GM21526 (cell line): ENCODE data around the gene TSGA10IP.
A peak's percentile ranks its signal among the peaks of the same experiment; 100 is the strongest.
"Not testable (repeated sequence)": the region's sequence is repeated elsewhere in the genome, so short reads cannot be mapped to it uniquely, and the experiment has no call there.

Source experiments
- ATAC-seq: cut with Tn5 transposase; IDR thresholded peaks from one replicate; pipeline ENCODE4 v1.9.1; 2021; ENCODE audit warnings: moderate library complexity; ENCODE audit not compliant: unreplicated experiment, low FRiP score

The TSGA10IP gene

DNA sequence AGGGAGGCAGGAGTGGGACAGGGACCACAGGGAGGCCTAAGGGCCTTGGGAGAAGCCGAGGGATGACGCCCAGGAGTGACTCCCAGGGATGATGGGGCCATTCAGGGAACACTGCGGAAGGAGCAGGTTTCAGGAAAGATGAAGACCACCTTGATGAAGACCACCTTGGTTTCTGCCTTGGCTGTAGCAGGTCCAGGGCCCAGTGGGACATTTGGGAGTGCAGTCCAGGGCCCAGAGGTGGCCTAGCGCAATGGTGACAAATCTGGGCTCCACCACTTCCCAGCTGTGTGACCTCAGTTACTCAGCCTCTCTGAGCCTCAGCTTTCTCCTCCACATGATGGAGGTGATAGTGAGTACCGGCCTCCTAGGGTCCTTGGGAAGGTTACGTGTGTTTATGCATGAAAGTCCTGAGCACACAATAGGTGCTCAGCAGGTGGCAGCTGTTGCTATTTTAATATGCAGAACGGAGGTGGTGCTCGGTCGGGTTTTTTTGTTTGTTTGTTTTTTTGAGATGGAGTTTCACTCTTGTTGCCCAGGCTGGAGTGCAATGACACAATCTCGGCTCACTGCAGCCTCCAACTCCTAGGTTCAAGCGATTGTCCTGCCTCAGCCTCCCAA lies 770 bp downstream of the TSGA10IP start:
- ATAC-seq, result no peak

DNA sequence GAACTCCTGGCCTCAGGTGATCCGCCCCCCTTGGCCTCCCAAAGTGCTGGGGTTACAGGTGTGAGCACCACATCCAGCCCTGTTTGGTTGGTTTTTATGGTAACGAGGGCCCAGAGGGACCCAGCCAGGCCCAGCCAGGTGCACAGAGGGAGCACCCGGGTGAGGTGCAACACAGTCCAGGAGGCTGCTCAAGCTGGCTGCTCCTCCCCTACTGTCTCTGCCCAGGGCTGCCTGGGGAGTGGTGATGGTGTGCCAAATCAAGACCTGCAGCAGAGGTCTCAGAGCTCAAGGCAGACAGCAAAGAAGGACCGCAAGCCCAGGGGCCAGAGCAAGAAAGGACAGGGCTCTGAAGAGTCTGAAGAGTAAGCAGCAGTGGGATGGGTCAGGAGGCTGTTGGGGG lies 1.4 kb downstream of the TSGA10IP start:
- no peak for ATAC-seq

DNA sequence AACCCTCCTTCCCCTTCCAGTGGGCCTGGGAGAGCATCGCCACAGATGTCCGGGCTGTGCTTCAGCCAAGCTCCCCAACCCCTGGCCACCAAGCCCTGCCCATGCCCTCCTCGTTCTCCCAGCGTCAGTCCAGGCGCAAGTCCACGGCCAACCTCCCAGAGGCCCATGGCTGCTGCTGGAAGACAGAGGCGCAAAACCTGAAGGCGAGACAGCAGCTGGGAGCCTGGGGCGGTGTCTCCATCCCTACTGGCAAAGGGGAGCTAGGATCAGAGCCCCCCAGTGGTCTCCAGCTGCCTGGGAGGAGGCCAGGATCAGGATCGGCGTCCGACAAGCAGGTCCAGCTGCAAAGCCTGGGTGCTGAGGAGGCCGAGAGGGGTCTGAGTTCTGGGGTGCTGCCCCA lies 1.9 kb downstream of the TSGA10IP start:
- ATAC-seq, result no peak

DNA sequence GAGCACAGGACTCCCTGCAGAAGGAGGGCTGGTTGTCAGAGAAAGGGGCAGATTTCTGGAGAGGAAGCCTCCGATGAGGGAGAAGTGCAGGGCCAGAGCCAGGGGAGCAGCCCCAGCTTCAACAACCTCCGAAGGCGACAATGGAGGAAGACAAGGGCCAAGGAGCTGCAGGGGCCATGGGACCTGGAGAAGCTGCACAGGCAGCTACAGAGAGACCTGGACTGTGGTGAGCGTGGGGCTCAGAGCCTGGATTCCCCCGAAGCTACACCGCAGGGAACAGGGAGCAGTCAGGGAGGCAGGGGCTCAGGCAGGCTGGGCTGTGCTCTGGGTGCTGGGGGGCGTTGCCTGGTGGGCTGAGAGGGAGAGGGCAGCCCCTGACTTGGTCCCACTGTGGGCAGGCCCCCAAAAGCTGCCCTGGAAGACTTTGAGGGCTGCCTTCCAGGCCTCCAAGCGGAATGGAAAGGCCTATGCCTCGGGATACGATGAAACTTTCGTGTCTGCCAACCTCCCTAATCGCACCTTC lies 2.4 kb downstream of the TSGA10IP start:
- ATAC-seq, result no peak

DNA sequence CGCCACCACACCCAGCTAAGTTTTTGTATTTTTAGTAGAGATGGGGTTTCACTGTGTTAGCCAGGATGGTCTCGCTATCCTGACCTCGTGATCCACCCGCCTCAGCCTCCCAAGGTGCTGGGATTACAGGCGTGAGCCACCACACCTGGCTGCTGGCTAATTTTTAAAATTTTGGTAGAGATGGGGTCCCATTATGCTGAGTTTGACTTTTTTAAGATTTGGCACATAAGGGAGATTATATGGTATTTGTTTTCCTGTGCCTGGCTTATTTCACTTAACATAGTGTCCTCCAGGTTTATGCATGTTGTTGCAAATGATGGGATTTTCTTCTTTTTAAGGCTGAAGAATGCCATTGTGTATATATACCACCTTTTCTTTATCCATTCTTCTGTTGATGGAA lies 5.4 kb downstream of the TSGA10IP start:
- not testable (repeated sequence) for ATAC-seq

DNA sequence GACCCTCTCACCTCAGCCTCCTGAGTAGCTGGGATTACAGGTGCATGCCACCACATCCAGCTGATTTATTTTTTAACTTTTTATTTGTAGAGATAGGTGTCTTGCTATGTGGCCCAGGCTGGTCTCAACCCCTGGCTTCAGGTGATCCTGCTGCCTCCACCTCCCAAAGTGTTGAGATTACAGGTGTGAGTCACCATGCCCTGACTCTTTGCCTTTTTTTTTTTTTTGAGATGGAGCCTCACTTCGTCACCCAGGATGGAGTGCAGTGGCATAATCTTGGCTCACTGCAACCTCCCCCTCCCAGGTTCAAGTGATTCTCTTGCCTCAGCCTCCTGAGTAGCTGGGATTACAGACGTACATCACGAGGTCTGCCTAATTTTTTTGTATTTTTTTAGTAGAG lies 6.4 kb downstream of the TSGA10IP start:
- ATAC-seq, result not testable (repeated sequence)

DNA sequence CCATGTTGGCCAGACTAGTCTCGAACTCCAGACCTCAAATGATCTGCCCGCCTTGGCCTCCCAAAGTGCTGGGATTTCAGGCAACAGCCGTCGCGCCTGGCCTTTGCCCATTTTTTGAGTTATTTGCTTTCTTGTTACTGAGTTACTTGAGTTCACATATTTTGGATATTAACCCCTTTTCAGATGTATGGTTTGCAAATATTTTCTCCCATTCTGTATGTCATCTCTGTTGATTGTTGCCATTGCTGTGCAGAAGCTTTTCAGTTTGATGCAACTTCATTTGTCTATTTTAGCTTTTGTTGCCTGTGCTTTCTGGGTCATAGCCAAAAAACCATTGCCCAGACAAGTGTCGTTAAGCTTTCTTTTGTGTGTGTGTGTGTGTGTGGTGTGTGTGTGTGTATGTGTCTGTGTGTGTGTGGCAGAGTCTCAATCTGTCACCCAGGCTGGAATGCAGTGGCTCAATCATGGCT lies 6.8 kb downstream of the TSGA10IP start:
- ATAC-seq, result no peak

DNA sequence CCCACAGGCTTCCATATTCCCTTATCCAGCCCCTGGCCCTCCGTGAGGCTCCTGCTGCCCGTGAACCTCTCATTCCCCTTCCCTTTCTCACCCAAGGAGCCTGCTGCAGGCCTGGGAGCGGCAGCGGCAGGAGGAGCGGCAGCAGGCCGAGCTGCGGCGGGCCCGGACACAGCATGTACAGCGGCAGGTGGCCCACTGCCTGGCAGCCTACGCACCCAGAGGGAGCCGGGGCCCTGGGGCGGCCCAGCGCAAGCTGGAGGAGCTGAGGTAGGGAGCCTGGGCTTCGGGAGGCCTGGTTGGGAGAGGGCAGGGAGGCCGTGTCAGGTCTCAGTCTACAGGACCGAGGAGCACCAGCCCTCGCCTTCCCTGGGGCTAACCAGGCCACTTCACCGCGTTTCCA lies 8.2 kb downstream of the TSGA10IP start:
- ATAC-seq, result no peak

DNA sequence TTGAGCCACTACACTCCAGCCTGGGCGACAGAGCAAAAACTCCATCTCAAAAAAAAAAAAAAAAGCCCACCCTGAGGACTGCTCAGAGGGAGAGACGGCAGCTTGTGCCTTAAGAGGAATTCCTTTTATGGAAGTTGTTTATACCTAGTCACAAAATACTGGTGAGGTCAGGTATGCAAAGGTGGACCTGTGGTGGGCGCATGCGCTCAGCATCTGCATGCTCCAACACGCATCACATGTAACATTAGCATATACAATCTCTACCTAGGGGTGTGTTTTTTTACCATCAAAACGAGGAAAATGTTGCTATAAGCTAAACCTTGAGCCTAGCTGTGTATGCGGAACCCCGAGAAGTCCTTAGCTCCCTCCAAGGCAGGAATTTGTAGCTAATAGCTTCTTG lies 9.5 kb downstream of the TSGA10IP start:
- ATAC-seq, result no peak

DNA sequence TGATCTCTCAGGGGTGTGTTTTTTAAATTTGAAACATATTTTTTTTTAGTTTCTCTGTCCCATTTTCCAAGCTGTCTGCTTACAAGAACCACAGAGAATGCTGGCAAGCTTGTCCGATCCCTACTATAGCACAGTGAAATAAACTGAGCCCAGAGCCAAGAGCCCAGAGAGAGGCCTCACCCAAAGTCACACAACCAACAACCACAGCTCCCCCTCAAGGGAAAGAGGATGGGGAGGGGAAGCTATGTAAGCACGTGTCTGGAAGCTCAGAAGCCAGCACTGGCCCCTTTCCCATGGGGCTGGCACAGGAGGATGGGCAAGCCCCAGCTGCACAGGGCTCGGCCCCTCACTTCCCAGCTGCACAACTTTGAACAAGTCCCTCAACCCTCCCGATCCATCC lies 13.0 kb downstream of the TSGA10IP start:
- ATAC-seq, result no peak

DNA sequence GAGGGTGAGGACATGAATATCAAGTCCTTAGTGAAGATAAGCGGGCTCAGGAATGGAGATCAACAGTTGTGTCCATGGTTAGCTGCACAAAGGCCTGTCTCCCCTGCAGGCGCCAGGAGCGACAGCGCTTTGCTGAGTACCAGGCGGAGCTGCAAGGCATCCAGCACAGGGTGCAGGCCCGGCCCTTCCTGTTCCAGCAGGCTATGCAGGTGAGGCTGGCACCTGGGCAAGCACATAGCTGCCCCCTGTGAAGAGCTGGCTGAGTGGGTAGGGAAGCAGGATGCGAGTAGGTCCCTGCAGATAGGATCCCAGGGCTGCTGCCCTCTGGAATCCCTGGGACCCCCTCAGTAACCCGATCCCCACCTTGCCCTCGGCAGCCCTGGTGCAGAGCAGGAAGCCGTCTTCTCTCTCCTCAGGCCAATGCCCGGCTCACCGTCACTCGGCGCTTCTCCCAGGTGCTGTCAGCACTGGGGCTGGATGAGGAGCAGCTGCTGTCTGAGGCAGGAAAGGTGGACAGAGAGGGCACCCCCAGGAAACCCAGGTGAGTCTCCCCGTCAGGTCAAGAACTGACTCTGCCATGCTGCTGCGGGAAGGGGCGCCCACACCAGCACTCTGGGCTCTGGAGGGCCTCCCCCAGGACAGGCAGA lies 13.6 kb downstream of the TSGA10IP start:
- ATAC-seq, result no peak

DNA sequence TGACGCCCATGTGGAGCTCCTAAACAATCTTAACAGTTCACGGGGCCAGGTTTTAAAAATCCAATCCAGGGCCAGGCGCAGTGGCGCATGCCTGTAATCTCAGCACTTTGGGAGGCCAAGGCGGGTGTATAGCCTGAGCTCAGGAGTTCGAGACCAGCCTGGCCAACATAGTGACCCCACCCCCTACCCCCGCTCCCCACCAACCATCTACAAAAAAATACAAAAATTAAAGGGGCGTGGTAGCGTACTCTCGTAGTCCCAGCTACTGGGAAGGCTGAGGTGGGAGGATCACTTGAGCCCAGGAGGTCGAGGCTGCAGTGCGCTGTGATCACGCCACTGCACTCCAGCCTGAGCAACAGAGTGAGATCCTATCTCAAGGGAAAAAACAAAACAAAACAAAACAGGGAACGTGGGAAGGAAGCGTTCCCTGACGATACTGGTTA lies 15.6 kb downstream of the TSGA10IP start:
- no peak for ATAC-seq

DNA sequence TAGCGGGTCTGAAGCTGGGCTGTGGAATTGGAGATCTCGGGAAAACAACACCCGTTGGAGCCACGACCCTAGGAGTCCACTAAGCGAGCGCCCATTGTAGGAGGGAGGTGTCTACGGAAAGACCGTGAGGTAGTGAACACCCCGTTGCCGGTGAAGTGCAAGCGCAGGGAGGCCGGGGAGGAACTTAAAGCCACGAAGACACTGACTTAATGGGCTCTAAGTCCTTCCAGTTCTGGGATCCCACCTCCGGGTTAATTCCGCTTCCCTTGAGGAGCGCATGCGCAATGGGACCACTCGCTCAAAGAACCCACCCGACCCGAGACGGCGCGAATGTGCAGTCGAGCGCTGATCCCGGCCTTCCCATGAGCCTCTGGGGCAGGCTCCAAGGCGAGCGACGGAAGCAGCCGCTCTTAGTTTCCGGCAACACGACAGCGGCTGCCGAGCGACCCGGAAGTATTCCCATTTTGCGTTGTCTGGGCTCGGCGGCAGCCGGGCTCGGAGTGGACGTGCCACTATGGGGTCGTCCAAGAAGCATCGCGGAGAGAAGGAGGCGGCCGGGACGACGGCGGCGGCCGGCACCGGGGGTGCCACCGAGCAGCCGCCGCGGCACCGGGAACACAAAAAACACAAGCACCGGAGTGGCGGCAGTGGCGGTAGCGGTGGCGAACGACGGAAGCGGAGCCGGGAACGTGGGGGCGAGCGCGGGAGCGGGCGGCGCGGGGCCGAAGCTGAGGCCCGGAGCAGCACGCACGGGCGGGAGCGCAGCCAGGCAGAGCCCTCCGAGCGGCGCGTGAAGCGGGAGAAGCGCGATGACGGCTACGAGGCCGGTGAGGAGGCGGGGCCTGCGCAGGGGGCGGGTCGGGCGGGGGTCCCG lies 16.2 kb downstream of the TSGA10IP start, which contains the start of gene SART1:
Gene SART1 (plus strand): TSS at position 468 of the 874 bp plus-strand sequence. CDS start 47 bp downstream, at position 515.
- peak; percentile 53 for ATAC-seq

DNA sequence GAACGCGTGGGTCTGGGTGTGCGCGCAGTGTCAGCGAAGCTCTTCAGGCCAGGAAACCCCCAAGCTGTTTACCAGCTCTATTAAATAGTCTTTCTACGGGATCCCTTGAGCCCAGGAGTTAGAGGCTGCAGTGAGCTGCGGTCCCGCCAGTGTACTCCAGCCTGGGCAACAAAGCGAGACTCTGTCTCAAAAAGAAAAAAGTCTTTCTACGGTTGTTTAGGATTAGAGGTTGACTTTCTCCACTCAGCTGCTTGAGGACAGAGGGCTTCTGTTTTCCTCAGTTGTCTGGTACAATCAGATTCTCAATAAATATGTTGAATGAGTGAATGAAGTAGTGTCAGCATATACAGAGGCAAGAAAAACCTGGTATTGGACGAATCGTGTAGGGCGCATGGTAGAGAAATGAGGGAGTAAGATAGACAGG lies 16.9 kb downstream of the TSGA10IP start:
- ATAC-seq, result no peak

DNA sequence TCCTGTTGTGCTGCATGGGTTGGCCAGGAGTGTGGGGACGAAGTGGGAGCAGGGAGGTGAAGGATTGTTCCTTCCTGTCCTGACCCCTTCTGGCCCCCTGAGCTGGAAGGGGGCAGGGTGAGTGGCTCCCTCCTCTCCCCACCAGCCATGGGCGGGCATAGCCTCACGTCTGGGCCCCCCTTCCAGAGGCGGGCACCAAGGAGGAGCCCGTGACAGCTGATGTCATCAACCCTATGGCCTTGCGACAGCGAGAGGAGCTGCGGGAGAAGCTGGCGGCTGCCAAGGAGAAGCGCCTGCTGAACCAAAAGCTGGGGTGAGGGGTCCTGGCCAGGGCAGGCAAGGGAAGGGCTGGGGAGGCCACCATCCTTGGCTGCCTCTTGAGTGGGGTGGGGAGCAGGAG lies 19.6 kb downstream of the TSGA10IP start:
- no peak for ATAC-seq

DNA sequence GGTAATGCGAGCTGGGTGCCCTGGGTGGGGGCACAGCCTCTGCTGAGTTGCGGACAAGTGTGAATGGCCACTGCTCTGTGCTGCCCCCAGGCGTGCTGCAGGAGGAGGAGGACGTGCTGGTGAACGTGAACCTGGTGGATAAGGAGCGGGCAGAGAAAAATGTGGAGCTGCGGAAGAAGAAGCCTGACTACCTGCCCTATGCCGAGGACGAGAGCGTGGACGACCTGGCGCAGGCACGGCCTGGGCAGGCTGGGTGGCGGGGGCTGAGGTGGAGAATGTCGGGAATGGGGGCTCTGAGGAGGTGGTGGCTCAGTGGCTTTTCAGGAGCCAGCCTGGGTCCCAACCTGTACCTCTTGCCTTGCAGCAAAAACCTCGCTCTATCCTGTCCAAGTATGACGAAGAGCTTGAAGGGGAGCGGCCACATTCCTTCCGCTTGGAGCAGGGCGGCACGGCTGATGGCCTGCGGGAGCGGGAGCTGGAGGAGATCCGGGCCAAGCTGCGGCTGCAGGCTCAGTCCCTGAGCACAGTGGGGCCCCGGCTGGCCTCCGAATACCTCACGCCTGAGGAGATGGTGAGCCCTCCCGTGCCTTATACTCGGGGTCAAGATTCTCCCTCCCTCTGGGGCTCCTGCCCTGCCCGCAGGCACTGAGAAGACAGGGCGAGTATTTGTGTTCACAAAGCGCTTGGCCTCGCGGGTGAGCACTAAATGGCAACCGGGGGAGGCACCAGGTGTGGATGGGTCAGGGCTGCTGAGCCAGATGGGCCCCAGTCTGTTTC lies 20.9 kb downstream of the TSGA10IP start:
- ATAC-seq, result no peak

DNA sequence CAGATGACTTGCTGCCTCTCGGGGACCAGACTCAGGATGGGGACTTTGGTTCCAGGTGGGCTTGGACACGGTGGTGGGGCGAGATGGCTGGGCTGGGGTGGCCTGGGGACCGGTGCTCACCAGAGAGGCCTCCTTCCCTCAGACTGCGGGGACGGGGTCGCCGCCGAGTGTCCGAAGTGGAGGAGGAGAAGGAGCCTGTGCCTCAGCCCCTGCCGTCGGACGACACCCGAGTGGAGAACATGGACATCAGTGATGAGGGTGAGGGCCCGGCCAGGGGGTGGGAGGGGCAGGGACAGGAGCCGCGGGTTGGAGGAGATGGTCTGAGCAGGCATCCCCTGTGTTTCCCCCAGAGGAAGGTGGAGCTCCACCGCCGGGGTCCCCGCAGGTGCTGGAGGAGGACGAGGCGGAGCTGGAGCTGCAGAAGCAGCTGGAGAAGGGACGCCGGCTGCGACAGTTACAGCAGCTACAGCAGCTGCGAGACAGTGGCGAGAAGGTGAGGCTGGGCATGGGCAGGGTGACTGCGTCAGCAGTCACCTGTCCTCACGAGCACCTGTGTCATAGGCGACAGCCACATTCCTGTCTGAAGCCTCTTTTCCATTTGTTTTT lies 22.2 kb downstream of the TSGA10IP start:
- no peak for ATAC-seq

DNA sequence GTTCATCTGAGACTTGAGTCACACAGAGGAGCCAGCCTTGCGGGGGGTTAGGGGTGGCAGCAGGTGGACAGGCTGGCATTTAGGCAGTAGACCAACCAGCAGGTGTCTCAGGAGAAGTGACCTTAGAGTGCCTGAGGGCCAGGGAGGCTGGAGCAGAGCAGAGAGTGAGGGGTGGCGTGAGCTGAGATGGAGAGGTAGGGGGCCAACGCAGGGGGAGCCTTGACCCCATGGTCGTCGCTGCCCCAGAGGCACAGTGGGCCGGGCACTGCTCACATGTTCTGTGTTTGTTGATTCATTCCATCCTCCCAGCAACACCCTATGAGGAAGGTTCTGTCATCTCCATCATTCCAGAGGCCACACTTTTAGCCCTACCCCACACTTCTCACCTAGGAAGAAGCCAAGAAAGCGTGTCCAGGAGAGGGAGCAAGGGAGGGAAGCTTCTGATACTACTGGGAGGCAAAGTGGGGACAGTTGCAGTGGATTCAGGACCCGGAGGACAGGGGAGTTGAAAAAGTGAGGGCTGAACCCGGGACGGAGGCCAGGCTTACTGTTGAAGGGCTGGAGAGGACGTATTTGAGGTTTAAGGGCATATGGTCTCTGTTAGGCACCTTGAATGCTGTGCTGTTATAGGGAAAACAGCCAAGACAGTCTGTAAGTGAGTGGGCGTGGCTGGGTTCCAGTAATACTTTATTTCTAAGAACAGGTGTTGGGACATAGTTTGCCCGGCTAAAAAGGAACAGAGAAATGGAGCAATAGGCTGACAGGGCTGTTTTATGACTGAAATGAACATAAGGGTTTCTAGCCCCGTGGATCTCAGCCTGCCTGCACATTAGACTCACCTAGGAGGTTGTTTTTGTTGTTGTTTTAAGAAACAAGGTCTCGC lies 23.6 kb downstream of the TSGA10IP start:
- ATAC-seq, result no peak

DNA sequence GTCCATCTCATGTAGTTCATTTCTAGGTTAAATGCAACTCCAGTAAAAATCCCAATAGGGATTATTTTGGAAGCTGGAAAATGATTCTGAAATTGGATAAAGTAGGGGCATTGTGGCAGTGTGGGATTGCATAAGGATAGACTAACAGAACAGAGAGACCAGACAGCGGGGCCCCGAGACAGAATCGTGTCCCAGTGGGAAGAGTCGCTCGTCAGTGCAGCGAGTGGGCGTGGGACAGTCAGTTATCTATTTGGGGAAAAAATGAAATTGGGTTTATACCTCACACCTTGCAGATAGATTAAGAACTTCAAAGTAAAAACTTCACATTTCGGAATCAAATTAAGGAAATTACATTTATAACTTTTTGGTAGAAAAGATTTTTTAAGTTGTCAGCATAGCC lies 26.8 kb downstream of the TSGA10IP start:
- ATAC-seq, result no peak
